Skeletal muscle cell (primary cell): ENCODE measurements around the gene CLIC6.
A peak's percentile ranks its signal among the peaks of the same experiment; 100 is the strongest.
"Not testable (repeated sequence)": the region's sequence is repeated elsewhere in the genome, so short reads cannot be mapped to it uniquely, and the experiment has no call there.

Source experiments
- DNase-seq: peaks from one replicate; pipeline ENCODE4 v3.0.0-alpha.2; 2010; ENCODE audit warnings: low read depth
- H3K4me3 ChIP-seq: 2 replicates; pipeline ENCODE4 v1.5.1; 2011; ENCODE audit warnings: low read depth, mild to moderate bottlenecking, control low read depth, low read length, moderate library complexity

Gene CLIC6

GRCh38 chr21:34715985-34716596 is 47.3 kb downstream of the CLIC6 start:
- no peak for DNase-seq

GRCh38 chr21:34718529-34718928 is 49.7 kb downstream of the CLIC6 start:
- DNase-seq, H3K4me3 ChIP-seq: not testable (repeated sequence)

More at GRCh38 chr21:34715985-34716596, 47.3 kb downstream of the CLIC6 start:
- no peak overlapping the region for H3K4me3 ChIP-seq

- no peak overlapping the region for H3K4me3 ChIP-seq
- no peak for DNase-seq
These were observed 54.0 kb downstream of the CLIC6 start for GRCh38 chr21:34722684-34723300.

- H3K4me3 ChIP-seq: no peak overlapping the region
- no peak for DNase-seq
These were observed 55.5 kb downstream of the CLIC6 start for GRCh38 chr21:34724131-34724856.

- no peak for DNase-seq
These were observed 56.0 kb downstream of the CLIC6 start for GRCh38 chr21:34724857-34725195.

GRCh38 chr21:34726627-34727337 is 58.0 kb downstream of the CLIC6 start:
- H3K4me3 ChIP-seq: no peak overlapping the region
- DNase-seq: no peak

More at GRCh38 chr21:34724857-34725195, 56.0 kb downstream of the CLIC6 start:
- H3K4me3 ChIP-seq: no peak overlapping the region

GRCh38 chr21:34728479-34728878 is 59.7 kb downstream of the CLIC6 start:
- no peak for DNase-seq
- H3K4me3 ChIP-seq: no peak overlapping the region

- no peak for DNase-seq
- no peak overlapping the region for H3K4me3 ChIP-seq
These were observed 61.4 kb downstream of the CLIC6 start for GRCh38 chr21:34730194-34730593.

GRCh38 chr21:34730756-34731445 is 62.1 kb downstream of the CLIC6 start:
- no peak overlapping the region for H3K4me3 ChIP-seq
- no peak for DNase-seq

GRCh38 chr21:34732388-34732821 is 63.6 kb downstream of the CLIC6 start:
- DNase-seq: no peak

GRCh38 chr21:34733852-34734251 is 65.1 kb downstream of the CLIC6 start:
- H3K4me3 ChIP-seq: no peak overlapping the region
- DNase-seq: no peak

More at GRCh38 chr21:34732388-34732821, 63.6 kb downstream of the CLIC6 start:
- H3K4me3 ChIP-seq: no peak overlapping the region

- DNase-seq: no peak
- H3K4me3 ChIP-seq: no peak overlapping the region
These were observed 65.9 kb downstream of the CLIC6 start for GRCh38 chr21:34734696-34735095.

- no peak overlapping the region for H3K4me3 ChIP-seq
- DNase-seq: no peak
These were observed 67.5 kb downstream of the CLIC6 start for GRCh38 chr21:34736116-34736874.

- no peak for DNase-seq
- no peak overlapping the region for H3K4me3 ChIP-seq
These were observed 68.3 kb downstream of the CLIC6 start for GRCh38 chr21:34737115-34737514.

GRCh38 chr21:34740198-34740597 is 71.4 kb downstream of the CLIC6 start:
- H3K4me3 ChIP-seq: no peak overlapping the region
- no peak for DNase-seq

GRCh38 chr21:34743285-34743684 is 74.5 kb downstream of the CLIC6 start:
- DNase-seq: no peak
- H3K4me3 ChIP-seq: no peak overlapping the region

GRCh38 chr21:34743831-34744230 is 75.0 kb downstream of the CLIC6 start:
- peak; percentile 31 for DNase-seq
- no peak overlapping the region for H3K4me3 ChIP-seq

GRCh38 chr21:34744801-34745200 is 76.0 kb downstream of the CLIC6 start:
- no peak overlapping the region for H3K4me3 ChIP-seq
- DNase-seq: no peak
